Naive thymus-derived CD4-positive, alpha-beta T cell (primary cell): ENCODE measurements around the gene MBD5. TPM values are rescaled to one million over a fixed set of nuclear protein-coding genes. Genes with fewer than 3 reads are reported as not detected.

Source experiments
- ATAC-seq: fragments of 150-1000 bp; cut with Tn5 transposase; 2 replicates; pipeline ENCODE4 v1.10.0; 2021; ENCODE audit warnings: mild to moderate bottlenecking, moderate library complexity
- CTCF ChIA-PET: fragments of 350-600 bp; sonication (Branson Sonifier 250); formaldehyde crosslinking; loops from one replicate; lab custom pipeline; 2021; ENCODE audit warnings: antibody characterized with exemption; lab: Charles Lee
- POLR2A ChIA-PET: fragments of 350-600 bp; sonication (Branson Sonifier 250); formaldehyde crosslinking; loops from one replicate; lab custom pipeline; 2021; ENCODE audit warnings: antibody characterized with exemption, inconsistent platforms; lab: Charles Lee
- DNase-seq, 9 donors: peaks; one replicate each; pipeline versions ENCODE4 v3.0.0 to v3.0.0-alpha.2; 2020 to 2022; ENCODE audit warnings: mixed read lengths in 1 of 9
- H3K27ac ChIP-seq: one replicate; pipeline ENCODE4 v1.7.0; 2013; ENCODE audit warnings: mild to moderate bottlenecking, low read depth, low read length, moderate library complexity
- H3K27me3 ChIP-seq, 2 donors: one replicate each; pipeline ENCODE4 v1.7.0; 2013; ENCODE audit warnings: low read length in 2 of 2, mild to moderate bottlenecking in 2 of 2, moderate library complexity in 2 of 2; ENCODE audit not compliant: control insufficient read depth in 2 of 2, insufficient read depth in 2 of 2
- H3K36me3 ChIP-seq, 3 experiments: 1 replicate in 2 of 3; 2 replicates in 1 of 3; pipeline ENCODE4 v1.7.0; 2013; ENCODE audit warnings: low read length in 3 of 3, mild to moderate bottlenecking in 3 of 3, moderate library complexity in 1 of 3; ENCODE audit not compliant: insufficient read depth in 3 of 3, control insufficient read depth in 2 of 3
- H3K4me1 ChIP-seq, 2 donors: one replicate each; pipeline ENCODE4 v1.7.0; 2013; ENCODE audit warnings: low read length in 2 of 2, mild to moderate bottlenecking in 2 of 2, moderate library complexity in 1 of 2; ENCODE audit not compliant: control insufficient read depth in 2 of 2, insufficient read depth in 2 of 2
- H3K4me3 ChIP-seq: 2 replicates; pipeline ENCODE4 v1.7.0; 2013; ENCODE audit warnings: mild to moderate bottlenecking, low read length
- H3K9me3 ChIP-seq, 3 experiments: 1 replicate in 2 of 3; 2 replicates in 1 of 3; pipeline ENCODE4 v1.7.0; 2013; ENCODE audit warnings: low read length in 3 of 3; ENCODE audit not compliant: control insufficient read depth in 2 of 3
- H3K27ac Mint-ChIP-seq, 9 donors: one replicate each; pipeline ENCODE4 v1.8.0; 2020 to 2022; ENCODE audit warnings: mixed read lengths in 9 of 9, mild to moderate bottlenecking in 8 of 9, moderate library complexity in 5 of 9, inconsistent platforms in 2 of 9
- H3K27me3 Mint-ChIP-seq, 5 donors: one replicate each; pipeline ENCODE4 v1.8.0; 2021 to 2022; ENCODE audit warnings: mixed read lengths in 5 of 5, mild to moderate bottlenecking in 1 of 5
- H3K36me3 Mint-ChIP-seq, 5 donors: one replicate each; pipeline ENCODE4 v1.8.0; 2020 to 2022; ENCODE audit warnings: mixed read lengths in 5 of 5, mild to moderate bottlenecking in 3 of 5, inconsistent platforms in 1 of 5
- H3K4me1 Mint-ChIP-seq, 7 donors: one replicate each; pipeline ENCODE4 v1.8.0; 2020 to 2022; ENCODE audit warnings: mixed read lengths in 7 of 7, mild to moderate bottlenecking in 3 of 7, inconsistent platforms in 1 of 7
- H3K4me3 Mint-ChIP-seq, 10 donors: one replicate each; pipeline ENCODE4 v1.8.0; 2020 to 2022; ENCODE audit warnings: mild to moderate bottlenecking in 10 of 10, mixed read lengths in 10 of 10, moderate library complexity in 6 of 10, inconsistent platforms in 2 of 10
- H3K9me3 Mint-ChIP-seq, 11 donors: one replicate each; pipeline ENCODE4 v1.8.0; 2020 to 2022; ENCODE audit warnings: mixed read lengths in 11 of 11, mild to moderate bottlenecking in 4 of 11, inconsistent platforms in 1 of 11, moderate library complexity in 1 of 11
- intact Hi-C, 2 donors: fragments of 100-400 bp; cut with micrococcal nuclease; formaldehyde crosslinking; loops; one replicate each; pipeline ENCODE4 v1.15.1; 2023
- polyA plus RNA-seq, 2 donors: library from polyadenylated mRNA; unstranded; fragments of 300-500 nt; fragmentation: Illumina TruSeq; gene quantifications; one replicate each; pipeline ENCODE4 v1.2.3, GENCODE V29; 2021
- total RNA-seq, 6 experiments: library from RNA in 5 of 6; stranded (reverse) in 5 of 6; gene quantifications; 1 replicate in 5 of 6; 2 replicates in 1 of 6; pipeline ENCODE4 v1.2.3 and lab custom pipeline; 2021 to 2026

The MBD5 gene
- total and polyA plus RNA-seq, 7 experiments from 2014 or later: 14.6 to 76.8 (median 58.6) TPM

DNA sequence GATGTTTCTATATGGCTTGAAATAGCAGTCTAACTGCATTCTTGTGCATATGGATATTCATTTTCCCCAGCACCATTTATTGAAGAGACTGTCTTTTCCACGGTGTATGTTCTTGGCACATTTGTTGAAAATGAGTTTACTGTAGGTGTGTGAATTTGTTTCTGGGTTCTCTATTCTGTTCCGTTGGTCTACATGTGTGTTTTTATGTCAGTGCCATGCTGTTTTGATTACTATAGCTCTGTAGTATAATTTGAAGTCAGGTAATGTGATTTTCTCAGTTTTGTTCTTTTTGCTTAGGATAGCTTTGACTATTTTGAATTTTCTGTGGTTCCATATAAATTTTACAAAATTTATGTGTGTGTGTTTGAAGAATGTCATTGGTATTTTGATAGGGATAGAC, 201.0 kb downstream of the MBD5 start:
- DNase-seq (no peak), ATAC-seq (no peak)
- ChIA-PET CTCF (no interaction called here), POLR2A (no interaction called here)
- Mint-ChIP-seq H3K4me1 (peaks cover 0 to 15% (median 6%) of the 10 kb centered on the region in 7 donors), H3K4me3 (no peak overlapping the region), H3K9me3 (peaks cover 6 to 45% (median 28%) of the 10 kb centered on the region in 11 donors), H3K27me3 (no peaks in the 10 kb centered on the region), H3K27ac (no peak overlapping the region), H3K36me3 (peaks cover 11 to 67% (median 47%) of the 10 kb centered on the region in 5 donors)
- Histone ChIP-seq H3K36me3 (no peaks in the 10 kb centered on the region), H3K27me3 (no peaks in the 10 kb centered on the region), H3K27ac (no peak overlapping the region), H3K4me1 (no peaks in the 10 kb centered on the region), H3K4me3 (no peak overlapping the region), H3K9me3 (no peaks in the 10 kb centered on the region)
- intact Hi-C loops: no loop called here

DNA sequence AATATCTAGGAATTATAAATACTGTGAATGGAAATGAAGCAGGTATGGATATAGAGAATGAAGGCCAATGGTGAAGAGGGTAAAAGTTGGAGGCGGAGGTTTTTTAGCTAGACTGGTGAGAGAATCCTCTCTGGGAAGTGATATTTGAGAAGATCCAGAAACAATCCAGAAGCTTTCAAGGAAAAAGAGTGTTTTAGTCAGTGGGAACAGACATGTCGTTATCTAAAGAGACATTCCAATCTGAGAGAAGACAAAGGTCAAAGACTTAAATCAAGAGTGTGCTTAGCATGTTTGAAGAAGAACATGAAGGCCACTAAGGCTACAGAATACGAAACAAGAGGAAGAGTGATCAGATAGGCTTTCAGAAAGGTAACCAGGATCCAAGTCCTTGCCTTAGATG, 211.0 kb downstream of the MBD5 start:
- CTCF ChIA-PET: no interaction called here
- H3K36me3 Mint-ChIP-seq: peaks cover 15 to 83% (median 63%) of the 10 kb centered on the region in 5 donors
- intact Hi-C loops: no loop called here
- no peaks in the 10 kb centered on the region for H3K27me3 ChIP-seq
- no peak overlapping the region for H3K27ac Mint-ChIP-seq
- POLR2A ChIA-PET: no interaction called here
- peaks cover 0 to 7% (median 0%) of the 10 kb centered on the region in 7 donors for H3K4me1 Mint-ChIP-seq
- no peak overlapping the region for H3K4me3 ChIP-seq
- no peaks in the 10 kb centered on the region for H3K27me3 Mint-ChIP-seq
- peaks cover 0 to 11% (median 0%) of the 10 kb centered on the region in 3 experiments for H3K36me3 ChIP-seq
- no peak overlapping the region for H3K27ac ChIP-seq
- no peaks in the 10 kb centered on the region for H3K4me1 ChIP-seq
- DNase-seq (no peak), ATAC-seq (no peak)
- no peak overlapping the region for H3K4me3 Mint-ChIP-seq
- peaks cover 0 to 3% (median 0%) of the 10 kb centered on the region in 3 experiments for H3K9me3 ChIP-seq
- H3K9me3 Mint-ChIP-seq: peaks cover 8 to 46% (median 22%) of the 10 kb centered on the region in 11 donors

DNA sequence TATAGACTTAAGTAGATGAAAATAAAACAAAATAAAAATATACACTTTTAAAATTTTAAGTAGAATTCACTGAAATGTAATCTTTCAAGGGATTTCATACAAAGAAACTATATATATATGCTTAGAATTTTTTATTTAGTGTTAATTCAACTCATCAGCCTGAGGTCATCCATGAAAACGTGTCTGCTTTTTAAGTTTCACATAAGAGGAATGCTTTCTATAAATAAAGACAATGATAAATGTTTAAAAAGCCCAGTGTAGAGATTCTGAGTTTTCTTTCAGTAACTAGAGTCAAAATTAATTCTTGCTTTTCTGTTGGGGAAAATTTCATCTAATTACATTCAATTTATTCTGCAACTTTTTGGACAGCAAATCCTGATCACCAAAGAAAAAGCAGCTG, 213.3 kb downstream of the MBD5 start:
- no peak overlapping the region for H3K4me3 ChIP-seq
- DNase-seq: no peak
- Mint-ChIP-seq H3K36me3 (peaks cover 16 to 83% (median 72%) of the 10 kb centered on the region in 5 donors), H3K4me1 (peaks cover 0 to 4% (median 0%) of the 10 kb centered on the region in 7 donors), H3K27ac (no peak overlapping the region), H3K4me3 (no peak overlapping the region), H3K27me3 (no peaks in the 10 kb centered on the region), H3K9me3 (peaks cover 7 to 39% (median 24%) of the 10 kb centered on the region in 11 donors)
- H3K9me3 ChIP-seq: peaks cover 0 to 8% (median 0%) of the 10 kb centered on the region in 3 experiments
- no peaks in the 10 kb centered on the region for H3K27me3 ChIP-seq
- no peak for ATAC-seq
- H3K36me3 ChIP-seq: peaks cover 0 to 27% (median 0%) of the 10 kb centered on the region in 3 experiments
- intact Hi-C loops: no loop called here
- ChIA-PET POLR2A (no interaction called here), CTCF (no interaction called here)
- no peak overlapping the region for H3K27ac ChIP-seq
- H3K4me1 ChIP-seq: no peaks in the 10 kb centered on the region

DNA sequence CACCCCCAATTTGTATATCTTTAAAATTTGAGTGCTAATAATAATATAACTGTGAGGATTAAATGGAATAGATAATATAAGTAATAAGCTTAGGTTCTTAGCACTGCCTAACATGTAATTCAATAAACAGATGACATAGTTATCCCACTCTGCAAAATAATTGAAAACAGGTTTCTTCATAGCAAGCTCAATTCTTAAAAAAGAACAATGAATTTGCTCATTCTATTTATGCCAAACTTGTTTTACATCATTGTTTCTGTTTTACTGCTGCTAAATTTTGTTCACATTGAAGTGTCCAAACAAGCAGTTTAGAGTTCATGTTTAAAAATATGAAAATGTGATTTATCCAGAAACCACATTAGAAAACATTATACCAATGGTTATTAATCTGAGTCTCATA, 217.0 kb downstream of the MBD5 start:
- Mint-ChIP-seq H3K36me3 (peaks cover 7 to 84% (median 80%) of the 10 kb centered on the region in 5 donors), H3K4me3 (no peak overlapping the region), H3K27ac (no peak overlapping the region), H3K4me1 (peaks cover 0 to 1% (median 0%) of the 10 kb centered on the region in 7 donors), H3K9me3 (peaks cover 5 to 54% (median 27%) of the 10 kb centered on the region in 11 donors), H3K27me3 (no peaks in the 10 kb centered on the region)
- Histone ChIP-seq H3K4me3 (no peak overlapping the region), H3K36me3 (peaks cover 0 to 35% (median 6%) of the 10 kb centered on the region in 3 experiments), H3K27me3 (no peaks in the 10 kb centered on the region), H3K27ac (no peak overlapping the region), H3K4me1 (no peaks in the 10 kb centered on the region), H3K9me3 (peaks cover 0 to 8% (median 0%) of the 10 kb centered on the region in 3 experiments)
- intact Hi-C loops: no loop called here
- ATAC-seq (no peak), DNase-seq (no peak)
- ChIA-PET CTCF (no interaction called here), POLR2A (no interaction called here)

DNA sequence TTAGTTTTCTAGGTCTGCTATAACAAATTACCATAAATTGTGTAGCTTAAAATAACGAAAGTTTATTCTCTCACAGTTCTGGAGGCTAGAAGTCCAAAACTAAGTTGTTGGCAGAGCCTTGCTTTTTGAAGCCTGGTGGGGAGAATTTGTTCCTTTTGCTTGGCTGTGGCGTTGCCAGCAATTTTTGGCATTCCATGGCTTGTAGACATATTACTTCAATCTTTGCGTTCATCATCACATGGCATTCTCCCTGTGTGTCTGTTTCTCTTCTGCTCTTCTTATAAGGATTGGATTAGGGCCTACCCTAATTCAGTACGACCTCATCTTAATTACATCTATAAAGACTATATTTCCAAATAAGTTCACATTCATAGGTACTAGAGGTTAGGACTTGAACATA, 217.7 kb downstream of the MBD5 start:
- H3K9me3 Mint-ChIP-seq: peaks cover 5 to 54% (median 27%) of the 10 kb centered on the region in 11 donors
- intact Hi-C loops: no loop called here
- Histone ChIP-seq H3K27ac (no peak overlapping the region), H3K4me1 (no peaks in the 10 kb centered on the region), H3K36me3 (peaks cover 0 to 35% (median 6%) of the 10 kb centered on the region in 3 experiments), H3K4me3 (no peak overlapping the region), H3K9me3 (peaks cover 0 to 8% (median 0%) of the 10 kb centered on the region in 3 experiments), H3K27me3 (no peaks in the 10 kb centered on the region)
- peaks cover 0 to 1% (median 0%) of the 10 kb centered on the region in 7 donors for H3K4me1 Mint-ChIP-seq
- ChIA-PET CTCF (no interaction called here), POLR2A (no interaction called here)
- H3K27ac Mint-ChIP-seq: no peak overlapping the region
- H3K36me3 Mint-ChIP-seq: peaks cover 7 to 78% (median 75%) of the 10 kb centered on the region in 5 donors
- H3K4me3 Mint-ChIP-seq: no peak overlapping the region
- DNase-seq (no peak), ATAC-seq (no peak)
- H3K27me3 Mint-ChIP-seq: no peaks in the 10 kb centered on the region

DNA sequence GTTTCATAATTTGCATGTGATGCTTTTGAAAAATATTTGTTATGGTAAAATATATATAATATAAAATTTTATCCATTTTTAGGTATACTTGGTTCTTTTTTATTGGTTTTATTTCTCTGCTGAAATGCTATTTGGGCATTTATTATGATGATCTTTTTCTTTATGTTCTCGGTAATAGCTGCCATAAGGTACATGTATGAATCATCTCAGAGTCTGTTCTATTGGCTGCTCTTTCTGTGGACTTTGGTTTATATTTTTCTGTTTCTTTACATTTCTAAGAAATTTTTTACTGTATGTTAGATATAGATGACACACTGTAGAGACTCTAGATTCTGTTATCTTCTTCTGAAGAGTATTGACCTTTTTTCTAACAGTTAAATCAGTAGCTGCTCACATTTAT, 219.9 kb downstream of the MBD5 start:
- Histone ChIP-seq H3K9me3 (peaks cover 0 to 8% (median 0%) of the 10 kb centered on the region in 3 experiments), H3K27me3 (no peaks in the 10 kb centered on the region), H3K36me3 (peaks cover 0 to 34% (median 6%) of the 10 kb centered on the region in 3 experiments), H3K27ac (no peak overlapping the region), H3K4me1 (no peaks in the 10 kb centered on the region), H3K4me3 (no peak overlapping the region)
- ATAC-seq (no peak), DNase-seq (no peak)
- no peak overlapping the region for H3K27ac Mint-ChIP-seq
- no peak overlapping the region for H3K4me3 Mint-ChIP-seq
- intact Hi-C loops: no loop called here
- ChIA-PET POLR2A (interaction anchor here (0.6 kb wide), 1 partner anchor 15 kb away, joined by 3 read pairs; no protein-coding TSS in a partner anchor), CTCF (no interaction called here)
- peaks cover 0 to 1% (median 0%) of the 10 kb centered on the region in 7 donors for H3K4me1 Mint-ChIP-seq
- peaks cover 7 to 74% (median 67%) of the 10 kb centered on the region in 5 donors for H3K36me3 Mint-ChIP-seq
- H3K27me3 Mint-ChIP-seq: no peaks in the 10 kb centered on the region
- peaks cover 5 to 47% (median 27%) of the 10 kb centered on the region in 11 donors for H3K9me3 Mint-ChIP-seq
